HG03342 (cell line): ENCODE results near the gene TMEM182.

Experiments
- ATAC-seq: cut with Tn5 transposase; IDR thresholded peaks from one replicate; pipeline ENCODE4 v1.9.1; 2021; ENCODE audit warnings: mild to moderate bottlenecking, moderate library complexity; ENCODE audit not compliant: unreplicated experiment

The TMEM182 gene

GRCh38 chr2:102761763-102762162 lies at the start of gene TMEM182:
Gene TMEM182, plus strand, starts transcription at chr2:102762031. Its CDS starts 187 bp downstream, at chr2:102762218.
- no peak for ATAC-seq

GRCh38 chr2:102717308-102718018 lies 44.4 kb upstream of the TMEM182 start:
- ATAC-seq, result no peak

GRCh38 chr2:102718387-102719316 lies 43.2 kb upstream of the TMEM182 start:
- ATAC-seq, result no peak

- ATAC-seq, result no peak
Measured at GRCh38 chr2:102724016-102724490, 37.8 kb upstream of the TMEM182 start.

- no peak for ATAC-seq
Measured at GRCh38 chr2:102724553-102724952, 37.3 kb upstream of the TMEM182 start.

- ATAC-seq, result no peak
Measured at GRCh38 chr2:102726128-102727087, 35.4 kb upstream of the TMEM182 start.

GRCh38 chr2:102735416-102736109 lies 26.3 kb upstream of the TMEM182 start:
- no peak for ATAC-seq

GRCh38 chr2:102736110-102736409 lies 25.8 kb upstream of the TMEM182 start:
- peak; percentile 19 for ATAC-seq

- ATAC-seq, result peak; percentile 94
Measured at GRCh38 chr2:102736410-102737409, 25.1 kb upstream of the TMEM182 start.

- ATAC-seq, result peak; percentile 36
Measured at GRCh38 chr2:102737431-102737830, 24.4 kb upstream of the TMEM182 start.

- ATAC-seq, result no peak
Measured at GRCh38 chr2:102743259-102743658, 18.6 kb upstream of the TMEM182 start.

- no peak for ATAC-seq
Measured at GRCh38 chr2:102748107-102748506, 13.7 kb upstream of the TMEM182 start.

GRCh38 chr2:102749938-102750337 lies 11.9 kb upstream of the TMEM182 start:
- ATAC-seq, result peak; percentile 88

GRCh38 chr2:102753563-102754159 lies 8.2 kb upstream of the TMEM182 start:
- ATAC-seq, result no peak

GRCh38 chr2:102754456-102755145 lies 7.2 kb upstream of the TMEM182 start:
- no peak for ATAC-seq

- ATAC-seq, result no peak
Measured at GRCh38 chr2:102755284-102755683, 6.5 kb upstream of the TMEM182 start.

GRCh38 chr2:102758439-102758838 lies 3.4 kb upstream of the TMEM182 start:
- ATAC-seq, result no peak

- no peak for ATAC-seq
Measured at GRCh38 chr2:102764083-102764482, 2.3 kb downstream of the TMEM182 start.
